GM12872 (cell line): ENCODE data around the gene KIAA0513.

Source experiments
- TF ChIP-seq, protein P1 (sequence below): IDR thresholded peaks from 3 replicates; pipeline ENCODE4 v1.5.1; 2011; ENCODE audit warnings: low read depth, mild to moderate bottlenecking, low read length, moderate library complexity; ENCODE audit not compliant: insufficient read depth

Gene KIAA0513

DNA sequence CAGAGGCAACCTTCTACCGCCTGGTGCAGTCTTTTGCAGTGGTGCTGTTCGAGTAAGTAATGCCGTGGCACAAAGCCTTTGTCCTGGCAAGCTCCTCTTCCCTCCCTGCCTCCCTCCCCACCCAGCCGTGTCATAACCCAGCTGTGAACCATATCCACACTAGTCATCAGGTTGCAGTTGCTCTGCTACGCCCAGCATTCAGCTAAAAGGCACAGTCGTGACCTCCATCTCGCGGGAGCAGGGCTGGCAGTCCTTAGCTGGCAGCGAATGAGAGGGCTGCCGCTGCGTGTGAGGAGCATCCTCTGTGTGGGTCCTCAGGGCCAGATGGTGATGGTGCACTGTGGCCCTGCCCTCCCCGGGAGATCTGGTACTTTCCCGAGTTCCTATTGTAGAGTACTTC, 45.4 kb downstream of the KIAA0513 start:
- TF ChIP-seq, protein P1, sequence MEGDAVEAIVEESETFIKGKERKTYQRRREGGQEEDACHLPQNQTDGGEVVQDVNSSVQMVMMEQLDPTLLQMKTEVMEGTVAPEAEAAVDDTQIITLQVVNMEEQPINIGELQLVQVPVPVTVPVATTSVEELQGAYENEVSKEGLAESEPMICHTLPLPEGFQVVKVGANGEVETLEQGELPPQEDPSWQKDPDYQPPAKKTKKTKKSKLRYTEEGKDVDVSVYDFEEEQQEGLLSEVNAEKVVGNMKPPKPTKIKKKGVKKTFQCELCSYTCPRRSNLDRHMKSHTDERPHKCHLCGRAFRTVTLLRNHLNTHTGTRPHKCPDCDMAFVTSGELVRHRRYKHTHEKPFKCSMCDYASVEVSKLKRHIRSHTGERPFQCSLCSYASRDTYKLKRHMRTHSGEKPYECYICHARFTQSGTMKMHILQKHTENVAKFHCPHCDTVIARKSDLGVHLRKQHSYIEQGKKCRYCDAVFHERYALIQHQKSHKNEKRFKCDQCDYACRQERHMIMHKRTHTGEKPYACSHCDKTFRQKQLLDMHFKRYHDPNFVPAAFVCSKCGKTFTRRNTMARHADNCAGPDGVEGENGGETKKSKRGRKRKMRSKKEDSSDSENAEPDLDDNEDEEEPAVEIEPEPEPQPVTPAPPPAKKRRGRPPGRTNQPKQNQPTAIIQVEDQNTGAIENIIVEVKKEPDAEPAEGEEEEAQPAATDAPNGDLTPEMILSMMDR: no peak

DNA sequence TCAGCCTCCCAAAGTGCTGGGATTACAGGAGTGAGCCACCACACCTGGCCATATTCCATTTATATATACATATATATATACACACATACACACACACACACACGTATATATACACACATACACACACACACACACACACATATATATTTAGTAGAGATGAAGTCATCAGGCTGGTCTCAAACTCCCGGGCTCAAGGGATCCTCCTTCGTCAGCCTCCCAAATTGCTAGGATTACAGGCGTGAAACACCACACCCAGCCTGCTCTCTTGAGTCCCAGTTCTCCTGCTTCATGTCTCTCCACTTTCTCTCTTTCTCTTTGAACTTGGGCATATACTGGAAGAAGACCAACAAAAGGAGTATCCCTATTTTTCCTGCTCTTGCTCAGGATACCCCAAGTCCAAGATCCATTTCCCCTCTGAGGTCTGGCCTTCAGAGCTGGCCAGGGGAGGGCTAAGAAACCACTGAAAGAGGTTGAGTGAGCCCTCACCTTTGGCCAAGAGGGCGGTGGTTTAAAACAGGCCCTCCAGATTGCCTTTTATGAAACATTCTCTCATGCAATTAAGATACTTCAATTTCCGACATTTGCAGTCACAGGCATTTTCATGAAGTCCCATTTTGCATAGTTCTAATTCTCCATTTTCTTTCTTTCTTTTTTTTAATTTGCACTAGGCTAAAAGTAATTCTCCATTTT, 46.8 kb downstream of the KIAA0513 start:
- TF ChIP-seq, protein P1: no peak

DNA sequence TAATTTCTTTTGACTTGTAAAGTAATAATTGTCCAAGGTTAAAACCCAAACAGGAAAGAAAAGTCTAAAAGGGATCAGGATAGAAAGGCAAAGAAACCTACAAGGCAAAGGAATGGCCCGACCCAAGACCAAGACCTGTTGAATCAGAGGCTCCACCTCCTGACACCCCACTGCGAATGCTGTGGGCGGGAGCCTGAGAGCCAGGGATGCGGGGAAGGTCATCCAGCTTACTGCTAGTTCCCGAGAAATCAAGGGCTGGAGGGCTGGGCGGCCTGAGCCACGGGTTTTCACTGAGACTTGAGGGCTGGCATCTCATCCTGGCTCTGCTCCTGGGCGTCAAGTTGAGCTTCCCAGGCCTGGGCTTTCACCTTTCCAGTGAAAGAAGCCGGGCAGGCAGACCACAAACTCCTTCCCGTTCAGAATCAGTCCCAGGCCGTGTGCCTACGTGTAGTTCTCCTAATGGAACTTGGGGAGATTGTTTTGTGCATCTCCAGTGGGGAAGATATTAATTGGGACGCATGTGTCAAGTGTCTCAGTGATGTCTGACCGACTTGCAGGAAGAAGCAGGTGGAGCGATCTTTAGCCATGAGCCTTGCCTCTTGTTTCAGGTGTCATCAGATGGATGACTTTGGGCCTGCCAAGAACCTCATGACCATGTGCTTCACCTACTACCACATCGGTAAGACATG, 47.8 kb downstream of the KIAA0513 start:
- TF ChIP-seq, protein P1: no peak

GRCh38 chr16:85077039-85077438, 49.4 kb downstream of the KIAA0513 start:
- TF ChIP-seq, protein P1: no peak; the same call in 2 of the 3 replicates

DNA sequence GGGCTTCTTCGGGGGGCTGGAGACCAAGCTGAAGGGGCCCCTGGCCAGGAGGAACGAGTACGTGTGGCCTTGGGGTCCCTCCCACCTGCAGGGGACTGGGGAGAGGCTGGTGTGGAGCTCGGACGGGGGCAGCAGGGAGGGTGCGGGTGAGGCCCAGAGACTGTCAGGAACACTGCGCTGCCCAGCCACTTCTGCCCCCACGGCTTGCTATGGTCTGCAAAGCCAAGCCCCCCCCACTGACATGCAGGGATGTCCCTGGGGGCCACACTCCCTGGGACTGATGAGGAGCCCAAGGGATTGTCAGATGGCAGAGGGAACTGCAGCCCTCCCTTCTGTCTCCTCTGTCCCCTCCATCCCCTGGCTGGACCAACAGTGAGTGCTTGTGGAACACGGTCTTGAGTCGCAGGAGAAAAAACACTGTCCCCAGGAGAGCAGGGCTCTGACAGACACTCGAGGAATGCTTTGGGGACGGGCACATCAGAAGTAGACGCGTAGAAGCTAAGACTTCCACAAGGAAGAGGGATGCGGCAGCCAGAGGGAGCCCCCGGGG, 50.1 kb downstream of the KIAA0513 start:
- TF ChIP-seq, protein P1: no peak

GRCh38 chr16:85078226-85078625, 50.6 kb downstream of the KIAA0513 start:
- TF ChIP-seq, protein P1: no peak

- TF ChIP-seq, protein P1: no peak
Measured at GRCh38 chr16:85078952-85079351, 51.4 kb downstream of the KIAA0513 start.
